HL-60 (cell line): ENCODE results near the gene PSMF1.

Experiments
- DNase-seq, 2 experiments: peaks; one replicate each; pipeline ENCODE4 v3.0.0-alpha.2; 2010 to 2020; ENCODE audit warnings: low read depth in 1 of 2, low spot score in 1 of 2
- H3K27ac ChIP-seq: fragments of 250-450 bp; sonication (Bioruptor Pico); replicated peaks from 2 replicates; pipeline ENCODE4 v1.5.1; 2020; ENCODE audit warnings: mild to moderate bottlenecking, moderate library complexity
- H3K27me3 ChIP-seq: fragments of 250-450 bp; sonication (Bioruptor Pico); 2 replicates; pipeline ENCODE4 v1.5.1; 2021; ENCODE audit warnings: mild to moderate bottlenecking, moderate library complexity; ENCODE audit not compliant: insufficient read depth, poor library complexity, severe bottlenecking
- H3K4me3 ChIP-seq: replicated peaks from 2 replicates; pipeline ENCODE4 v1.5.1; 2011; ENCODE audit warnings: mild to moderate bottlenecking, control low read depth, low read length; ENCODE audit not compliant: insufficient read depth
- GABPA ChIP-seq: IDR thresholded peaks from 2 replicates; pipeline ENCODE4 v1.6.1; 2012; ENCODE audit warnings: low read depth
- POLR2AphosphoS5 ChIP-seq: IDR thresholded peaks from 2 replicates; pipeline ENCODE4 v1.6.1; 2012; ENCODE audit warnings: low read depth
- SPI1 ChIP-seq: IDR thresholded peaks from 2 replicates; pipeline ENCODE4 v1.6.1; 2012; ENCODE audit warnings: low read depth, mild to moderate bottlenecking, borderline replicate concordance
- TF ChIP-seq, protein P1 (sequence below): IDR thresholded peaks from 2 replicates; pipeline ENCODE4 v1.6.1; 2012; ENCODE audit warnings: low read depth; ENCODE audit not compliant: insufficient replicate concordance
- TF ChIP-seq, protein P2 (sequence below): IDR thresholded peaks from one replicate; pipeline ENCODE4 v1.5.1; 2011; ENCODE audit warnings: low read length, control low read depth, inconsistent platforms; ENCODE audit not compliant: insufficient read depth

Gene PSMF1

GRCh38 chr20:1206366-1207148, 88.2 kb downstream of the PSMF1 start:
- no peak for DNase-seq
- H3K4me3 ChIP-seq: no peak overlapping the region

GRCh38 chr20:1207293-1207878, 89.0 kb downstream of the PSMF1 start:
- no peaks in the 10 kb centered on the region for H3K27me3 ChIP-seq
- no peak overlapping the region for H3K27ac ChIP-seq
- no peak overlapping the region for H3K4me3 ChIP-seq
- DNase-seq: no peak
- TF ChIP-seq, protein P1, sequence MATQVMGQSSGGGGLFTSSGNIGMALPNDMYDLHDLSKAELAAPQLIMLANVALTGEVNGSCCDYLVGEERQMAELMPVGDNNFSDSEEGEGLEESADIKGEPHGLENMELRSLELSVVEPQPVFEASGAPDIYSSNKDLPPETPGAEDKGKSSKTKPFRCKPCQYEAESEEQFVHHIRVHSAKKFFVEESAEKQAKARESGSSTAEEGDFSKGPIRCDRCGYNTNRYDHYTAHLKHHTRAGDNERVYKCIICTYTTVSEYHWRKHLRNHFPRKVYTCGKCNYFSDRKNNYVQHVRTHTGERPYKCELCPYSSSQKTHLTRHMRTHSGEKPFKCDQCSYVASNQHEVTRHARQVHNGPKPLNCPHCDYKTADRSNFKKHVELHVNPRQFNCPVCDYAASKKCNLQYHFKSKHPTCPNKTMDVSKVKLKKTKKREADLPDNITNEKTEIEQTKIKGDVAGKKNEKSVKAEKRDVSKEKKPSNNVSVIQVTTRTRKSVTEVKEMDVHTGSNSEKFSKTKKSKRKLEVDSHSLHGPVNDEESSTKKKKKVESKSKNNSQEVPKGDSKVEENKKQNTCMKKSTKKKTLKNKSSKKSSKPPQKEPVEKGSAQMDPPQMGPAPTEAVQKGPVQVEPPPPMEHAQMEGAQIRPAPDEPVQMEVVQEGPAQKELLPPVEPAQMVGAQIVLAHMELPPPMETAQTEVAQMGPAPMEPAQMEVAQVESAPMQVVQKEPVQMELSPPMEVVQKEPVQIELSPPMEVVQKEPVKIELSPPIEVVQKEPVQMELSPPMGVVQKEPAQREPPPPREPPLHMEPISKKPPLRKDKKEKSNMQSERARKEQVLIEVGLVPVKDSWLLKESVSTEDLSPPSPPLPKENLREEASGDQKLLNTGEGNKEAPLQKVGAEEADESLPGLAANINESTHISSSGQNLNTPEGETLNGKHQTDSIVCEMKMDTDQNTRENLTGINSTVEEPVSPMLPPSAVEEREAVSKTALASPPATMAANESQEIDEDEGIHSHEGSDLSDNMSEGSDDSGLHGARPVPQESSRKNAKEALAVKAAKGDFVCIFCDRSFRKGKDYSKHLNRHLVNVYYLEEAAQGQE: no peak
- no peak for TF ChIP-seq POLR2AphosphoS5

More at GRCh38 chr20:1206366-1207148, 88.2 kb downstream of the PSMF1 start:
- H3K27me3 ChIP-seq: no peaks in the 10 kb centered on the region
- TF ChIP-seq GABPA (no peak), POLR2AphosphoS5 (no peak), SPI1 (no peak)
- TF ChIP-seq, protein P2, sequence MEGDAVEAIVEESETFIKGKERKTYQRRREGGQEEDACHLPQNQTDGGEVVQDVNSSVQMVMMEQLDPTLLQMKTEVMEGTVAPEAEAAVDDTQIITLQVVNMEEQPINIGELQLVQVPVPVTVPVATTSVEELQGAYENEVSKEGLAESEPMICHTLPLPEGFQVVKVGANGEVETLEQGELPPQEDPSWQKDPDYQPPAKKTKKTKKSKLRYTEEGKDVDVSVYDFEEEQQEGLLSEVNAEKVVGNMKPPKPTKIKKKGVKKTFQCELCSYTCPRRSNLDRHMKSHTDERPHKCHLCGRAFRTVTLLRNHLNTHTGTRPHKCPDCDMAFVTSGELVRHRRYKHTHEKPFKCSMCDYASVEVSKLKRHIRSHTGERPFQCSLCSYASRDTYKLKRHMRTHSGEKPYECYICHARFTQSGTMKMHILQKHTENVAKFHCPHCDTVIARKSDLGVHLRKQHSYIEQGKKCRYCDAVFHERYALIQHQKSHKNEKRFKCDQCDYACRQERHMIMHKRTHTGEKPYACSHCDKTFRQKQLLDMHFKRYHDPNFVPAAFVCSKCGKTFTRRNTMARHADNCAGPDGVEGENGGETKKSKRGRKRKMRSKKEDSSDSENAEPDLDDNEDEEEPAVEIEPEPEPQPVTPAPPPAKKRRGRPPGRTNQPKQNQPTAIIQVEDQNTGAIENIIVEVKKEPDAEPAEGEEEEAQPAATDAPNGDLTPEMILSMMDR: no peak
- TF ChIP-seq, protein P1: no peak
- H3K27ac ChIP-seq: no peak overlapping the region

DNA sequence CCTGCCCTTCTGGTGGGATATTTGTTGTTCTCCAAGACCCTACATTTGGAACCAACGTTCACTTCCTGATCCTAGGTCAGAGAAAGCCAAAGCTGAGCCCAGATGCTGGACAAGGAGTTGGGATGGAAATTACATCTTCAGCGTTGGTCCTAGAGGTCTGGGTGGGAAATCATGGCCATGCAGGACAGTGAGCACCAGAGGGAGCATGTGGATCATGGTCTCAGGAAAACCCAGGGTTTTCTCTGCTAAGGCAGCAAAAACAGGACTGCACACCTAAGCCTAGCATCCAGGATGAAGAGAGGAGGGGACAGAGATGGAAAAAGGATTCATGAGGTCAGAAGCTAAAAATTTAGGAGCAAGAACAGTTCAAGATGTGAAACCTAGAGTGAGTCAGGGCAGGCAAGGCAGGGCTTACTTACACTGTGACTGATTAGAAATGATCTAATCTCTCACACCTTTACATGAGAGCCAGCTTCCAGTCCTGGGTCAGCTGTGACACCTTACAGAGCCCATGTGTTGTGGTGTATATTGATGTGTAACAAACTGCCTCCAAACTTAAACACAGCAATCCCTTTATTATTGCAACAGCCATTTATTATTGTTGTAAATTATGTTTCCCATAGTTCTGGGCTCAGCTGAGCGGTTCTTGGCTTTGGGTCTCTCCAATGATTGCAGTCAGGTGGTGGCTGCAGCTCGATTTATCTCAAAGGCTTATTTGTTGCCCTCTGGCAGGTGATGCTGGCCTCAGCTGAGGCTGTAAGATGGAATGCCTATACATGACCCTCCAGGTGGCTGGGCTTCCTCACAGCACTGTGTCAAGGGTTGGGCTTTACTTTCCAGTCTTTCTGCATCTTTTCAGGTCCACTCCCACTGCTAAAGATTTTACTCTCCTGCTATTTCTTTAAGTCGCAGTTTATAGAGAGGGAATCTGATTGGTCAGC, 91.3 kb downstream of the PSMF1 start:
- TF ChIP-seq GABPA (no peak), POLR2AphosphoS5 (no peak), SPI1 (no peak)
- TF ChIP-seq, protein P2: no peak
- TF ChIP-seq, protein P1: no peak
- H3K27me3 ChIP-seq: no peaks in the 10 kb centered on the region
- no peak overlapping the region for H3K27ac ChIP-seq
- H3K4me3 ChIP-seq: no peak overlapping the region
- no peak for DNase-seq
